H1 (cell line): Measurements from ENCODE around the gene FES. TPM values are rescaled to one million over a fixed set of nuclear protein-coding genes. Genes with fewer than 3 reads are reported as not detected.

Experiments
- CHD7 ChIP-seq: fragments of 300-600 bp; sonication (generic); IDR thresholded peaks from 2 replicates; pipeline ENCODE4 v1.7.1; 2012; ENCODE audit warnings: low read length, moderate library complexity, mild to moderate bottlenecking, inconsistent platforms; ENCODE audit not compliant: insufficient replicate concordance
- EZH2 ChIP-seq: fragments of 200-600 bp; sonication (generic); IDR thresholded peaks from 2 replicates; pipeline ENCODE4 v1.7.1; 2012; ENCODE audit warnings: low read depth, mild to moderate bottlenecking, moderate library complexity, low read length, inconsistent platforms; ENCODE audit not compliant: severe bottlenecking
- RAD21 ChIP-seq, 2 experiments: IDR thresholded peaks in 1 of 2; conservative IDR thresholded peaks in 1 of 2; 2 replicates each; pipeline ENCODE4 v1.6.1; 2011; ENCODE audit warnings: low read depth in 2 of 2, low read length in 2 of 2, improper control_type of control experiment in 1 of 2, inconsistent platforms in 1 of 2, mild to moderate bottlenecking in 1 of 2, moderate library complexity in 1 of 2
- polyA plus RNA-seq, 7 experiments: library from polyadenylated mRNA; depleted of rRNA in 3 of 7; stranded (reverse) in 5 of 7; unstranded in 2 of 7; fragments of >200 nt in 5 of 7; fragments of 200-250 nt in 2 of 7; gene quantifications; 1 replicate in 5 of 7; 2 replicates in 1 of 7; 4 replicates in 1 of 7; pipeline versions ENCODE4 v1.2.1 to v1.2.3, GENCODE V29; 2011 to 2013; ENCODE audit warnings: missing spikeins in 2 of 7, mixed read lengths in 2 of 7
- total RNA-seq: library from RNA; stranded (reverse); fragmentation: NEBNext Ultra II Directional; extraction: Animal tissue kit (Norgen Biotek cat#: 25700); gene quantifications from 2 replicates; pipeline ENCODE4 v1.2.1, GENCODE V29; 2021

FES gene
- total and polyA plus RNA-seq, 2 of the 8 experiments (the other 6 are each of a cell fraction or from before 2014, with no cell fraction given): 8.5 to 8.6 TPM

GRCh38 chr15:90917569-90917968 lies 33.3 kb downstream of the FES start (continued):
- TF ChIP-seq CHD7 (no peak), EZH2 (no peak), RAD21 (IDR thresholded peaks at IDR 0.05 in 1 of 2, conservative IDR thresholded peaks at IDR 0.05 in 1 of 2; ENCODE audit: low read depth in 2 of 2, low read length in 2 of 2) (no peak)
